ENCODE results near the gene PODN.

GRCh38 chr1:53046930-53047329 lies 15.1 kb upstream of the PODN start:
- no peak for TF ChIP-seq CTCF (conservative IDR thresholded peaks at IDR 0.05; ENCODE audit: low read depth, low read length)
- no peak for TF ChIP-seq EZH2 (IDR thresholded peaks at IDR 0.05; ENCODE audit: borderline replicate concordance, low read depth, low read length, poor library complexity, severe bottlenecking)

Data from A673 (cell line).